HG02763 (cell line): ENCODE data around the gene C5orf58.
"Not testable (repeated sequence)": the region's sequence is repeated elsewhere in the genome, so short reads cannot be mapped to it uniquely, and the experiment has no call there.

Experiments
- ATAC-seq: cut with Tn5 transposase; IDR thresholded peaks from one replicate; pipeline ENCODE4 v1.9.1; 2021; ENCODE audit warnings: mild to moderate bottlenecking, moderate library complexity; ENCODE audit not compliant: unreplicated experiment

Gene C5orf58

DNA sequence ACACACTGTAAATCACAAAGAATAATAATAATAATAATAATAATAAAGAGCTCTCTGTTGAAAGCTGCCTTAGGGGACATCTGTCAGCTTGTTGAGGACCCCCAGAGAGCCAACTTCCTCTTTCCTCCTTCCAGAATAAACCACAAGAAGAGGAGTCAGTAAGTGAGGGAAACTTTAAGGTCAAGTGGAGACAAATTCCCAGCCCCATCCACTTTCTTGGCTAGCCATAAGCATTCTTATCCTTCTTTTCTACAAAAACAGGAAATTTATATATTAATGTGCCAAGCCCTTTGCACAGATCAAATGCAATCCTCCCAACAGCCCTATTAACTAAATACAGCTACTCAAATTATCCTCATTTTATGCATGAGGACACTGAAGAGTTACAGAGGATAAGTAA is 9.4 kb upstream of the C5orf58 start:
- ATAC-seq = no peak

DNA sequence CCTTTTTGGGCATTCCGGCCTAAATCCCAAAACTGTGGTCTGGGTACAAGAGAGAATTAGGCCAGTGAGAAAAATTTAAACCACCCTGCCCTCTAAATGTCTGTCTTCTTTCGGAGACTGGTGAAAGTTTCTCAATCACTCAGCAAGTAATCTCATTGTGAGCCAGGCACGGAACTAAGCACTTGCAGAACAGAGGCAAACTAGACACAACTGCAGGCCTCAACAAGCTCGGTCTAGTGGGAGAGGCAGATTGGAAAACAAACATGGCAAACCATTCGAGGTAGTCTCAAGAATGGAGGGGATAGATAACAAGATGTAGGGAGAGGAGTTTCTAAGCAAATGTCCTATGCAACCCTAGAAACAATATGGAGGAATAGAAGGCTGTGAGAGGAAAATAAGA is 8.9 kb upstream of the C5orf58 start:
- ATAC-seq = no peak

DNA sequence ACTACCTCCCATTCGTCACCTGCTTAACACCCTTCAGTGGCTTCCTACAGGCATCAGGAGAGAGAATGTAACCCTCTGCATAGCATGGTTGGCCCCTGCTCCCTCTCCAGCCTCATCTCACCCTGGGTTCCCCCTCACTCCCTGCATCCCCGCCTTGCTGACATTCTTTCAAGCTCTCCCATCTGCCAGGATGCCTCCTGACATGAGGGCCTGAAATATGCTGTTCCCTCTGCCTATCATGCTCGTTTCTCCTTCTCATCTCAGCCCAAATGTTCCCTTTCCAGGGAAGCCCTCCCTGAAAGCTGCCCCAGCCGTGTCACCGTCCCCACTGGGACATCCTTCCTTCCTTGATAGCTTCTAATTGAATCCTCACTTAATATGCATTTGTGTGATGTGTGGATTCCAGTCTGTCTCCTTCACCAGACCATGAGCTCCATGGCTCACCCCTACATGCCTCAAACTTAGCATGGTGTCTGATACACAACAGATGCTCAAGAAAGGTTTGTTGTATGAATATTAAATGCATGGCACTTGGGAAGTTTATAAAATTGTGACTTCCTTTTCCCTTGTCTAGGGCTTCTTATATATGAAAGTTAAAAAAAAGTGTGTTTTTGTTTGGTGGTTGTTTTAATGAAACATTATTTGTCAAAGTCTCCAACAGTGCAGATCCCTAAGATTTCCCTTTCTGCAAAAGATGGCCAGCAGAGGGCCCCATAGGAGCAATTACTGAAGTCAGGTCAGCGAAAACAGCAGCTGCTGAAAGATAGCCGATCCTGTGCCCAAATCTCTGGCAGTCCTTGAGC is 7.3 kb upstream of the C5orf58 start:
- no peak for ATAC-seq

DNA sequence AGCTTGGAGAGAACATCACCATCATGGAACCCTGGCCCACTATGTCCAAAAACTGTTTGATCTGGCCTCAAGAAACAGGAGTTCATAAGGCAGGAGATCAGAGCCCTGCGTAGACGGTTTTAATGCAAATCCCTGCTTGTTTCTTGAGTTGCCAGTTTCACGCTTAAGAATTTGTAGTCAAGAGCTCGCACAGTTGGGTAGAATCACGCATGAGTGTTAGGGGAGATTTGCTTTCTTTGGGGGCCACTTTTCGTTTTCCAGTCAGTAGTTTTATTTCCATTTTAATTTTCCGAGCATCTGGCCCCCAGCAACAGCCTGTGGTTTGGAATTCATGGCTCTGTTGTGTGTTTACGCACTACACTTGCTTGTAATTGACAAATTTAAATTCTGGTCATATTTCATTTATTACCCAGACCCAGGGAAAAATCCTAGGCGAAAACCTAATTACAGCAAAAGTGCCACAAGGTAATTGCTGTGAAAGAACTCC is 6.6 kb upstream of the C5orf58 start:
- no peak for ATAC-seq

DNA sequence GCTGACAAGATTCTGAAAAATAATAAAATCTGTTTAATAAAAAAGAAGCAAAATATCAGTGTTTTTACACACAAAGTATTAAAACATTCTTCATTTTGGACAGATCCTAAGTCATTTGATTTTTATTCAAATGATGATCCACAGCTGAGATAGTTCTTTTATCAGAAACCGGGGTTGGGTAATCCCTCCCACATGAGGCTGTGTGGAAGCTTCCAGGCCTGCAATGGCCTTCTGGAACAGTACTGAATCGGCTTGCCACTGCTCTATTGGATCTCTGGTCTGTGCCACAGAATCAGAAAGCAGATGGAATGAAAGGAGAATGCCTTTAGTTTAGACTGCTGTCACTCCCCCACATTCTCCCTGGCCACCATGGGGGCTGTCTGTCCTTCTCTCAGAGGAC is 6.1 kb upstream of the C5orf58 start:
- no peak for ATAC-seq

- no peak for ATAC-seq
Observed at GRCh38 chr5:170228762-170229435, 3.9 kb upstream of the C5orf58 start.

- ATAC-seq = no peak
Observed at GRCh38 chr5:170233358-170233892, 640 bp downstream of the C5orf58 start.

DNA sequence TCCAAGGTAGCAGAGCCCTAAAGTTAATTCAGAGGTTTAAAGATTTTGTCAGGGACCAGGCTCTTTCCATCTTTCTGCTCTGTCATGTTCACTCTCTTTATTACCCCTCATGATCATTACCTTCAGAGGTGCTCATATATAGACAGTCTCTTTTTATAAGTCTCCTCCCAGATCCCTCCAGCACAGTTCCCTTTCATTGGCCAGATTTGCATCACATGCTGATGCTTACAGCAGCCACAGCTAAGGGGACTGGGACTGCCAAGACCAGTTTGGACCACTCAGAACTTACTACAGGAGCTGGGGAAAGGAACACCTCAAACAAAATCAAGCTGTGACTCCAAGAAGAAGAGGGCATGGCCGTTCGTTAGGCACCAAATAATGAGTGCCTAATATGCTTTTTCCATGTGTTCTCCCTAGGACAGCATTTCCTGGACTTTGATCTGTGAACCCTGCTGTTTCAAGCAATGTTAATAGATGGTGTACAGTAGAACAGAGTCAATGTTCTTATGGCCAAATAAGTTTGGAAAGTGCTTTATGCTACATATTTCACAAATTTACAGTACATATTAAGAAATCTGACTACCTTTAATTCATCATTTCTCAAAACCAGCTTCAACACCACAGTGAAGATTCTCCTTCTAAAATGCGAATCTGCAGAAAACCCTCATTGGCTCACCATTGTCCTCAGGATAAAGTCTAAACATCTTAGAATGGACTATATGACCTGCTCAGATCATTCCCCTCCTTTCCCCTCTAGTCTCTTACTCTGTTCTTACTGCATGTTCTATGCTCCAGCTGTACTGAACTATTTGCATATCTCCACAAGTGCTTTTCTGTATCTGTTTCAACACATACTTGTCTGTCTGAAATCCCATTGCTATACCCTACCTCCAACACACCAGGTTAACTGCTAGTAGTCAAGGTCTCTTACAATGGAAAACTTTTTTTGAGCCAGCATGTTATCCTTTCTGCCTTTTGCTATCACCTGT is 3.4 kb downstream of the C5orf58 start:
- no peak for ATAC-seq

DNA sequence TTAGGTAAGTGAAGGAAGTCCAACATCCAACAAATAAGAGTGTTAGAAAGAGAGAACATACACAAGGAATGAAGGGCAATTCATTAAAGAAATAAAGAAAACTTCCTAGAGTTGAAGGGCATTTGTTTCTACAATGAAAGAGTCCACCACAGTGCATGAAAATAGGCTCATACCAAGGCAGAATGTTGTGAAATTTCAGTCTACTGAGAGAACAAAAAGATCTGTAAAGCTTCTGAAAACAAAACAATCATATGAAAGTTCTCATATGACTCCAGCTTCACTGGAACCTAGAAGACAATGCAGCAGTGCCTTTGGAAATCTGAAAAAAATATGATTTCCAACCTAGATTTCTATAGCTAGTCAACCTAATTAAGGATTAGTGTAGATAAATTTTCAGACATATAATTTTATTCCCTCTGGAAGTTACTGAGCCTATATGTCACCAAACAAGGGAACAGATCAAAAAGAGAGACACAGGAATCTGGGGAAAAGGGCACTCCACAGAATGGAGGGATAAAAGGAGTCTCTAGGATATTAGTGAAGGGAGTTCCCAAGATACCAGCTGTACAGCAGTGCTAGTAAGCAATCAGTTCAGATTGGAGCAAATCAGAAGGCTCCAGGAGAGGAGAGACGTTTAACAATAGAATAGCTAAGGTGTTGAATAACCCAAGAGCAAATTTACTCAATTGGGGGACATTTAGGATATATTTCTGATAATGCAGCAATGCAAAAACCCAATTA is 5.8 kb downstream of the C5orf58 start:
- ATAC-seq = no peak

GRCh38 chr5:170245436-170245835 is 12.7 kb downstream of the C5orf58 start:
- not testable (repeated sequence) for ATAC-seq

- ATAC-seq = no peak
Observed at GRCh38 chr5:170246126-170246870, 13.5 kb downstream of the C5orf58 start.

- no peak for ATAC-seq
Observed at GRCh38 chr5:170247363-170247762, 14.6 kb downstream of the C5orf58 start.

DNA sequence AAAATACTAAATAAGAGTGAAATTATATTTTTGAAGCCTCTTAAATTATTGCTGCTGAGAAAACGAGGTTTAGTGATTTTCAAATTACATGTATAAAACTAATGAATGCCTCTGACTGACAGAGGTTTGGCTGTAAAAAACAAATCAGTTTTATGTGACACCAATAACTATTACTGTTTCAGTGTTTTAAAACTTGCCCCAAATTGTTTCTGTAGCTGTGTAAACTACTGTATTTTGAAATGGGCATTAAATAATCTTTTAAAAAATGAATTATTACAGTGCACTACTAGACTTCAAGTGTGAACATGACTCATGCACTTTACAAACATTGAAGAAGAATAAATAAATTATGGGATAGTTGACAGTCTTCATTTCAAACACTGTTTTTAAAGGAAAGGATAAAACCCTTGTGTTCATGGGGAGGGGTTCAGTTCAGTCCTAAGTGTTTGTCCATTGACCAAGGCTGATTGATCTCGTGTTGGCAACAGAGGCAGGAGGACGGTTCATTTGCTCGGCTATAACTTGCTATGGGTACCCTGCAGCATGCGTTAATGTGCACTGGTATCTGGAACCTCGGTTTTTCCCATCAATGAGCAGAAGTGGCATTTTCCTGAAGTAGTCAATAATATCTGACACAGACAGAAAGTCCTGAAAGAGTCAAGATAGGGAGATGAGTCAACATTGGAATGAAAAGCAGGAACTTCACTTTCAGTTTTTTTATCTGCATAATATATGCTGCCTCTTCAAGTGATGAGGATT is 15.6 kb downstream of the C5orf58 start:
- no peak for ATAC-seq

DNA sequence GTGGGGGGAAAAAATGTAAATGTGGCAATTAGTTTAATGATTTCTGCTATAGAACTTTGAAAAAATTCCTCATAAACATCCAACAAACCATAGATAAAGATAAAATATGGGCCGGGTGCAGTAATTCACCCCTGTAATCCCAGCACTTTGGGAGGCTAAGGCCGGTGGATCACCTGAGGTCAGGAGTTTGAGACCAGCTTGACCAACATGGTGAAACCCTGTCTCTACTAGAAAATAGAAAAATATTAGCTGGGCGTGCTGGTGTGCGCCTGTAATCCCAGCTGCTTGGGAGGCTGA is 16.1 kb downstream of the C5orf58 start:
- not testable (repeated sequence) for ATAC-seq

DNA sequence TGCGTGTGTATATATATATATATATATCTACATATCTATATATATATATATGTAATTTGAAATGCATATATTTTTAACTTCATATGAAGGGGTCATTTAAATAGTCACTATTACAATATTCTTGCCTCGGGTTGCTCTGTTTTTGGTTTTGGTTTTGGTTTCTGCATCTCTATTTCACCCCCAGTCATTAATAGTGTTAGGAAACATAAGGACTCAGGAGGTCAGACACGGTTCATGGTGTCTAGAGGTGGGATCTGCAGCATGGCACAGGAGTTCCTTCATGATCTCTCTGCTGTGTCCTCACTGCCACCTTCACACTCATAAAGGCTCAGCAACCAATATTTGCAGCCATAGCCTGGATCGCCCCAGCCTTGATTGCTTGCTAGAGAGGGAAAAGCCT is 16.6 kb downstream of the C5orf58 start:
- ATAC-seq = no peak

DNA sequence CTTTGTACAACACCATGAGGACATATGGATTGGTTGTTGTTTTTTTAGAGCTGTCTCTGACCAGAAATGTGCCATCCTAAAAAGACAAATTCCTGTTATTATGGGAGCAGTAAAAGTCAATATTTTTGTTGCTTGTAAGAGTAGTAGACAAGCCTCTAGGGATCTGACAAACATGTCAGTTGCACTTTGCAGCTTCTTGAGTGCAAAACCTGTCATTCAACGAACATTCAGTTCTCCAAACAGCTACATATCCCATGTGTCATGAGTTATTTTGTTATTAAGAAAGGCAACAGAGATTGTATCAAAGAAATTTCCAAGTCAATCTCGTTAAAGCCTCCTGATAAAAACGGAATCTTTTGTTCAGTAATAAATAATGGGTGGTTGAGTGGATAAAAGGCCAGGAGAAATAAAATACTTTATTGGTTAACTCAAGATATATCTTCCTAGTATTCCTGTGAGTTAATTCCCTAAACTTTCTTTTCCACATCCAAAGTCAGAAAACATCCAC is 18.1 kb downstream of the C5orf58 start:
- ATAC-seq = no peak

- no peak for ATAC-seq
Observed at GRCh38 chr5:170251462-170251861, 18.7 kb downstream of the C5orf58 start.

- no peak for ATAC-seq
Observed at GRCh38 chr5:170252109-170252508, 19.3 kb downstream of the C5orf58 start.
